Colonic mucosa (tissue), 4 donors: Measurements from ENCODE around the gene OTP. TPM values are rescaled to one million over a fixed set of nuclear protein-coding genes. Genes with fewer than 3 reads are reported as not detected.

Experiments
- DNase-seq: peaks from one replicate; pipeline ENCODE4 v3.0.0-alpha.2; 2020
- H3K27ac ChIP-seq: fragments of 200-600 bp; one replicate; pipeline ENCODE4 v1.8.0; 2021
- H3K27me3 ChIP-seq: fragments of 200-600 bp; one replicate; pipeline ENCODE4 v1.8.0; 2021
- H3K36me3 ChIP-seq: fragments of 200-600 bp; one replicate; pipeline ENCODE4 v1.8.0; 2021
- H3K4me1 ChIP-seq: fragments of 200-600 bp; one replicate; pipeline ENCODE4 v1.8.0; 2021; ENCODE audit warnings: mild to moderate bottlenecking
- H3K4me3 ChIP-seq: fragments of 200-600 bp; one replicate; pipeline ENCODE4 v1.8.0; 2021
- H3K9ac ChIP-seq, 2 donors: one replicate each; pipeline ENCODE4 v1.7.0; 2013; ENCODE audit warnings: control low read depth in 2 of 2, low read depth in 2 of 2, low read length in 2 of 2
- H3K9me3 ChIP-seq: fragments of 200-600 bp; one replicate; pipeline ENCODE4 v1.8.0; 2021
- intact Hi-C: fragments of 100-400 bp; cut with DNase I; formaldehyde crosslinking; loops from one replicate; pipeline ENCODE4 v1.14.1; 2022
- total RNA-seq, 2 donors: library from RNA; stranded (reverse); fragmentation: NEBNext Ultra II Directional in 1 of 2; extraction: Animal tissue kit (Norgen Biotek cat#: 25700) in 1 of 2; gene quantifications; one replicate each; pipeline ENCODE4 v1.2.1, GENCODE V29; 2021
- TF ChIP-seq, protein P1 (sequence below): fragments of 200-600 bp; IDR thresholded peaks from one replicate; pipeline ENCODE4 v1.8.0; 2022; ENCODE audit warnings: antibody characterized with exemption, mild to moderate bottlenecking
- donor health status: healthy.
- donor health status: DM: no; HTN: no; CAD: no.
- donor health status: DM: no; HTN: no; CAD: no.

Gene OTP
- total RNA-seq, 2 donors from 2014 or later: not detected

DNA sequence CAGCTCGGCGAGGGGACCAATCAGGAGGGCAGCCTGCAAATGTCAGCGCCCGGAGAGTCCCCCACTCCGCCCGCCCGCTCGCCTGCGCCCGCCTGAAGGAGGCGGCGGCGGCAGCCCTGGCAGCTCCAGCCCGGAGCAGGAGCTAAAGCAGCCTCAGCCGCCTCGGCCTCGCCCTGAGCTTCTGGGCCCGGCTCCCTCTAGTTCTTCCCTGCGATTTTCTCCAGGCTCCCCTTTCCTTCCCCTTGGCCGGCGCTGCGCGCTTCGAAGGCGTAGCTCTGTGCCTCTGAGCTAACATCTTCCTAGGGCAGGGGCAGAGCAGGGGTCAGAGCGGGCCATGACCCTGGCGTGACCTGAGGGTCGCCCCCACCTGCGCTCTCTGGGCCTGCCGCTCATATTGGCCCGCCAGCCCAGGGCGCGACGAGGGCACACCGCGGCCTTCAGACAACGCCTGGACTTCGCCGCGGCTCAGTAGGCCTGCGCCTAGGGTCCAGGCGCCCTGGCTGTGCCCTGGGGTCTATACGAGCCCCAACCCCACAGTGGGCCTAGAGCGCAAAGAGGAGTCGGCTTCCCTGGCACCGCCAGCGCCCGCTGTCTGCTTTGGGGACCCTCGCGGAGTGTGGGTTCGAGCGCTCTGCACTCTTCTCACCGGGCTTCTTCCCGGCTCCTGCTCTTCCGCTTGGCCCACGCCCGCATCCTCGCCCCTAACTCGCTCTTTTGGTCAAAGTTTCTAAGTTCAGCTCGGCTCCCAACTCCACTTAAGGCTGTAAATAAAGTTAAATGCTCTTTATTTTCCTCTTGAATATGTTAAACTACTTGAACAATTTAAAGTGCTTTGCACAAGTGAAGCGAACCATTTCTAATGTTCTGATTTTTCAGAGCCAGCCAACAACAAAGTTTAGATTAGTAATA, 504 bp upstream of the OTP start:
- H3K4me1 ChIP-seq: no peaks in the 10 kb centered on the region
- DNase-seq: no peak
- intact Hi-C loops: no loop called here
- H3K36me3 ChIP-seq: no peaks in the 10 kb centered on the region
- no peak overlapping the region for H3K4me3 ChIP-seq
- peaks cover 97% of the 10 kb centered on the region for H3K27me3 ChIP-seq
- H3K9me3 ChIP-seq: no peaks in the 10 kb centered on the region
- H3K9ac ChIP-seq: no peak overlapping the region
- TF ChIP-seq, protein P1, sequence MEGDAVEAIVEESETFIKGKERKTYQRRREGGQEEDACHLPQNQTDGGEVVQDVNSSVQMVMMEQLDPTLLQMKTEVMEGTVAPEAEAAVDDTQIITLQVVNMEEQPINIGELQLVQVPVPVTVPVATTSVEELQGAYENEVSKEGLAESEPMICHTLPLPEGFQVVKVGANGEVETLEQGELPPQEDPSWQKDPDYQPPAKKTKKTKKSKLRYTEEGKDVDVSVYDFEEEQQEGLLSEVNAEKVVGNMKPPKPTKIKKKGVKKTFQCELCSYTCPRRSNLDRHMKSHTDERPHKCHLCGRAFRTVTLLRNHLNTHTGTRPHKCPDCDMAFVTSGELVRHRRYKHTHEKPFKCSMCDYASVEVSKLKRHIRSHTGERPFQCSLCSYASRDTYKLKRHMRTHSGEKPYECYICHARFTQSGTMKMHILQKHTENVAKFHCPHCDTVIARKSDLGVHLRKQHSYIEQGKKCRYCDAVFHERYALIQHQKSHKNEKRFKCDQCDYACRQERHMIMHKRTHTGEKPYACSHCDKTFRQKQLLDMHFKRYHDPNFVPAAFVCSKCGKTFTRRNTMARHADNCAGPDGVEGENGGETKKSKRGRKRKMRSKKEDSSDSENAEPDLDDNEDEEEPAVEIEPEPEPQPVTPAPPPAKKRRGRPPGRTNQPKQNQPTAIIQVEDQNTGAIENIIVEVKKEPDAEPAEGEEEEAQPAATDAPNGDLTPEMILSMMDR: no peak
- no peak overlapping the region for H3K27ac ChIP-seq

DNA sequence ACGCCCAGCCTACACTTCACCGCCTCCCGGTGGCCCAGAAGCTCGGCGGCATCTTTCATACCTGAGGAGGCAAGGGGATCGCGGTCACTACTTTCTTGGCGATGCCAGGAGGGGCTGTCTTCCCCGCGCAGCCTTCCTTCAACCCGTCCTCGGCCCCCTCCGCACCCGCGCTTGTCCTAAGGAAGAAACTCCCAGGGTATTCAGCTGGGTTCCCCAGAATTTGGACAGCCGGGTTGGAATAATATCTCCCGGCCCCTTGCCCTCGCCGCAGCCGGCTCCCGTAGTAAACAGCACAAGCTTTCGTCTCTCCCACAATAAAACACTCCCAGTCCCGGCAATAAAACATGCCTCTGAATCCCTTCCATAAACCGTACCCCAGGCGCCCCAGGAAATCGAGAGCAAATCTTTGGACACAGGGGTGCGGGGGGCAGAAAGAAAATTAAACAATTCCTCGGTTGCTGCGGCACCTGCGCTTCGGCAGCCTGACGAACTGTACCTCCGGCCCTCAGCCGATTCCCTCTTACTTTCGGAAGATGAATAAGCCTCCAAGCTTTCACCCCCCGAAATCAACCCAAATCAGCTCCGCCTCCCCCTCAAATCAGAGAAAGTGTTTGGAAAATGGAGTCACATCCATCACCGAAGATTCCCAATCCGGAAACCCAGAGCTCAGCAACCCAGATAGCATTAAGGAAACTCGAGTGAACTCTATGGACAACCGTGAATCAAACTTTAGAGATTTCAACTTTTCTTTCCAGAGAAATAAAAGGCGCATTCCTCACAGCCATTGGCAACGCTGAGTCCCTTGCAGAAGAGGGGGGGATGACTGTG, 1.1 kb downstream of the OTP start:
- no peaks in the 10 kb centered on the region for H3K4me1 ChIP-seq
- no peak overlapping the region for H3K4me3 ChIP-seq
- H3K27ac ChIP-seq: no peak overlapping the region
- intact Hi-C loops: no loop called here
- peaks cover 94% of the 10 kb centered on the region for H3K27me3 ChIP-seq
- DNase-seq: no peak
- TF ChIP-seq, protein P1: no peak
- H3K36me3 ChIP-seq: no peaks in the 10 kb centered on the region
- H3K9ac ChIP-seq: no peak overlapping the region
- H3K9me3 ChIP-seq: no peaks in the 10 kb centered on the region

DNA sequence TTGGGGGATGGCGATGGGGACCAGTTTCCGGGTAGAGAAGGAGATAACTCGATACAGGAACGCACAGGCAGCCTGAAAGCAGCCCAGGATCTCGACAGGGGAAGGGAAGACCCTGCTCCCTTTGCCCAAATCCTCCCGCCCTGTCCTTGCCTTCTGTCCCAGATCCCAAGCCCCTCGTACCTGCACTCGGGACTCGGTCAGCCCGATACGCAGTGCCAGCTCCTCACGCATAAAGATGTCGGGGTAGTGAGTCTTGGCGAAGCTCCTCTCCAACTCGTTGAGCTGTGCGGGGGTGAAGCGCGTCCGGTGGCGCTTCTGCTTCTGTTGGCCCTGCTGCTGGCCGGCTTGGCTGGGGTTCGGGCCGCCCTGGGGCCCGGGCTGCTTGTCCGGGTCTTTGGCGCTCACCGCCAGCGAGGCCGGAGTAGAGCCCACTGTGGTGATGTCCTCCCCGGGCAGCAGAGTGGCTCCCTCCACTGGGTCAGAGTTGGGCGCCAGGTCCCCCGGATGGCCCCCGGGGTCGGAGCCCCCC, 1.8 kb downstream of the OTP start:
- no peak for DNase-seq
- TF ChIP-seq, protein P1: no peak
- Histone ChIP-seq H3K4me1 (no peaks in the 10 kb centered on the region), H3K27me3 (peaks cover 94% of the 10 kb centered on the region), H3K9me3 (no peaks in the 10 kb centered on the region), H3K27ac (no peak overlapping the region), H3K36me3 (no peaks in the 10 kb centered on the region), H3K4me3 (no peak overlapping the region), H3K9ac (no peak overlapping the region)
- intact Hi-C loops: no loop called here

DNA sequence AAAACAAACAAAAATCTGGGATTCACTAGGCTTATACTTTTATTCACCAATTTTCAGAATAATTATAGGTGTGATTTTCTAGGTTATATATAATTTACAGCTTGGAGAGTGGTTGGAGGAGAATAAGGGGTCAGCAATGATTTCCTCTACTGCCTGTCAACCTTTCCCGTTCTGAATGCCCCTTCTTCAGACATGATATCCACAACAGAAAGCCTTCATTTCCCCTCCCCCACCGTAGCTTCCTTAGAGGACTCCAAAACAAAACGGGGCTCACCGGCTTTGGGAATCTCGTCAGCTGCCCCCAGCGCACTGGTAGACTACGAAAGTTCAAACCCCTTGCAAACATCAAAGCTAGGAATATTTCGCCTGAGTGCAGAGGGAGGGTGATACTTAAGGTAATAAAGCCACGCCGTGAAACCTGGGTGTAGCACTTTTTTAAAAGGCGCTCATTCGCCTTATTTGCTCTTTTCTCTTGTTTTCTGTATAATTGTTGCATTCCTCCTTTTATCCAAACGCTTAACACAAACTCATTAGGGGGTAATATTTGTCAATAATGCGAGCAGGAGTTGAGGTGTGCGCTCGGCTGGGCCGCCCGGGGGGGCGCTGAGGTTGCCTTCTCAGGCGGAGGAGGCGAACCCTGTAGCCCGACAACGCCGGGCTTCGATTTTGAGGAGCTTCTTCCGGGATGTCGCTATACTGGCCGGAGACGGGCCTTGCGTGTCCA, 2.4 kb downstream of the OTP start:
- TF ChIP-seq, protein P1: no peak
- DNase-seq: no peak
- Histone ChIP-seq H3K9me3 (no peaks in the 10 kb centered on the region), H3K9ac (no peak overlapping the region), H3K36me3 (no peaks in the 10 kb centered on the region), H3K27me3 (peaks cover 94% of the 10 kb centered on the region), H3K27ac (no peak overlapping the region), H3K4me1 (no peaks in the 10 kb centered on the region), H3K4me3 (no peak overlapping the region)
- intact Hi-C loops: no loop called here
